ENCODE data around the gene RHOH. TPM values are rescaled to one million over a fixed set of nuclear protein-coding genes. Genes with fewer than 3 reads are reported as not detected.

Gene RHOH
- total and polyA plus RNA-seq, 9 of the 15 experiments (the other 6 are each of a cell fraction or from before 2014, with no cell fraction given): 14.3 to 37.7 (median 23.2) TPM

DNA sequence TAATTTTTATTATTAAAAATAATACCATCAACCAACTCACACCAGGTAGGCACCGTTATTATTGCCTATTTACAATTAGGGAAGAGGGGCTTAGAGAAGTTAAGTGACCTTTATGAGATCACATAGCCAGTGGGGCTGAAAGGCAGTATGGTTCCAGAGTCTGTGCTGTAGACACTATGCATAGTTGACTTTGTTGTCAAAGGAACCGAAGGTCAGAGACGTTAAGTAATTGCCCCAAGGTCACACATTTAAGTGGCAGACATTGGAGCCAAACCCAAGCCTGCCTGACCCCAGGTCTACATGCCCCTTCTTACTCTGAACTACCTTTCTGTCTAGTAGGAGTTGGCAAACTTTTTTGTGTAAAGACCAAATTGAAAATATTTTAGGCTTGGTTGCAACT, 36.4 kb downstream of the RHOH start:
- no peaks in the 10 kb centered on the region for H3K9me3 ChIP-seq (replicated peaks; ENCODE audit: control insufficient read depth, insufficient read depth, low read depth, low read length)
- no peaks in the 10 kb centered on the region for H4K20me1 ChIP-seq (replicated peaks; ENCODE audit: control insufficient read depth, insufficient read depth, low read length)
- no peaks in the 10 kb centered on the region for H3K9me1 ChIP-seq (ENCODE audit: control insufficient read depth, insufficient read depth, low read length)
- no peak overlapping the region for H3K4me2 ChIP-seq (ENCODE audit: insufficient read depth, low read length)
- DNase-seq (ENCODE audit: extremely low read depth in 1 of 4, low spot score in 3 of 4) (no peak), FAIRE-seq (no peak), ATAC-seq (no peak)
- H2AFZ ChIP-seq (ENCODE audit: low read depth, low read length): no peak overlapping the region
- TF ChIP-seq ZBTB33 (CRISPR knock-in tag; IDR thresholded peaks at IDR 0.05): no peak
- no peak for TF ChIP-seq CBX3 (IDR thresholded peaks at IDR 0.05; ENCODE audit: borderline replicate concordance in 1 of 2, low read length in 2 of 2)
- TF ChIP-seq ZNF3 (CRISPR knock-in tag; IDR thresholded peaks at IDR 0.05): no peak
- TF ChIP-seq GTF2A2 (tag; IDR thresholded peaks at IDR 0.05): no peak
- no peak for TF ChIP-seq GABPB2 (CRISPR knock-in tag; conservative IDR thresholded peaks at IDR 0.05)
- no peak for TF ChIP-seq SAFB (IDR thresholded peaks at IDR 0.05; ENCODE audit: borderline replicate concordance, low read depth, low read length)
- TF ChIP-seq, protein P1, sequence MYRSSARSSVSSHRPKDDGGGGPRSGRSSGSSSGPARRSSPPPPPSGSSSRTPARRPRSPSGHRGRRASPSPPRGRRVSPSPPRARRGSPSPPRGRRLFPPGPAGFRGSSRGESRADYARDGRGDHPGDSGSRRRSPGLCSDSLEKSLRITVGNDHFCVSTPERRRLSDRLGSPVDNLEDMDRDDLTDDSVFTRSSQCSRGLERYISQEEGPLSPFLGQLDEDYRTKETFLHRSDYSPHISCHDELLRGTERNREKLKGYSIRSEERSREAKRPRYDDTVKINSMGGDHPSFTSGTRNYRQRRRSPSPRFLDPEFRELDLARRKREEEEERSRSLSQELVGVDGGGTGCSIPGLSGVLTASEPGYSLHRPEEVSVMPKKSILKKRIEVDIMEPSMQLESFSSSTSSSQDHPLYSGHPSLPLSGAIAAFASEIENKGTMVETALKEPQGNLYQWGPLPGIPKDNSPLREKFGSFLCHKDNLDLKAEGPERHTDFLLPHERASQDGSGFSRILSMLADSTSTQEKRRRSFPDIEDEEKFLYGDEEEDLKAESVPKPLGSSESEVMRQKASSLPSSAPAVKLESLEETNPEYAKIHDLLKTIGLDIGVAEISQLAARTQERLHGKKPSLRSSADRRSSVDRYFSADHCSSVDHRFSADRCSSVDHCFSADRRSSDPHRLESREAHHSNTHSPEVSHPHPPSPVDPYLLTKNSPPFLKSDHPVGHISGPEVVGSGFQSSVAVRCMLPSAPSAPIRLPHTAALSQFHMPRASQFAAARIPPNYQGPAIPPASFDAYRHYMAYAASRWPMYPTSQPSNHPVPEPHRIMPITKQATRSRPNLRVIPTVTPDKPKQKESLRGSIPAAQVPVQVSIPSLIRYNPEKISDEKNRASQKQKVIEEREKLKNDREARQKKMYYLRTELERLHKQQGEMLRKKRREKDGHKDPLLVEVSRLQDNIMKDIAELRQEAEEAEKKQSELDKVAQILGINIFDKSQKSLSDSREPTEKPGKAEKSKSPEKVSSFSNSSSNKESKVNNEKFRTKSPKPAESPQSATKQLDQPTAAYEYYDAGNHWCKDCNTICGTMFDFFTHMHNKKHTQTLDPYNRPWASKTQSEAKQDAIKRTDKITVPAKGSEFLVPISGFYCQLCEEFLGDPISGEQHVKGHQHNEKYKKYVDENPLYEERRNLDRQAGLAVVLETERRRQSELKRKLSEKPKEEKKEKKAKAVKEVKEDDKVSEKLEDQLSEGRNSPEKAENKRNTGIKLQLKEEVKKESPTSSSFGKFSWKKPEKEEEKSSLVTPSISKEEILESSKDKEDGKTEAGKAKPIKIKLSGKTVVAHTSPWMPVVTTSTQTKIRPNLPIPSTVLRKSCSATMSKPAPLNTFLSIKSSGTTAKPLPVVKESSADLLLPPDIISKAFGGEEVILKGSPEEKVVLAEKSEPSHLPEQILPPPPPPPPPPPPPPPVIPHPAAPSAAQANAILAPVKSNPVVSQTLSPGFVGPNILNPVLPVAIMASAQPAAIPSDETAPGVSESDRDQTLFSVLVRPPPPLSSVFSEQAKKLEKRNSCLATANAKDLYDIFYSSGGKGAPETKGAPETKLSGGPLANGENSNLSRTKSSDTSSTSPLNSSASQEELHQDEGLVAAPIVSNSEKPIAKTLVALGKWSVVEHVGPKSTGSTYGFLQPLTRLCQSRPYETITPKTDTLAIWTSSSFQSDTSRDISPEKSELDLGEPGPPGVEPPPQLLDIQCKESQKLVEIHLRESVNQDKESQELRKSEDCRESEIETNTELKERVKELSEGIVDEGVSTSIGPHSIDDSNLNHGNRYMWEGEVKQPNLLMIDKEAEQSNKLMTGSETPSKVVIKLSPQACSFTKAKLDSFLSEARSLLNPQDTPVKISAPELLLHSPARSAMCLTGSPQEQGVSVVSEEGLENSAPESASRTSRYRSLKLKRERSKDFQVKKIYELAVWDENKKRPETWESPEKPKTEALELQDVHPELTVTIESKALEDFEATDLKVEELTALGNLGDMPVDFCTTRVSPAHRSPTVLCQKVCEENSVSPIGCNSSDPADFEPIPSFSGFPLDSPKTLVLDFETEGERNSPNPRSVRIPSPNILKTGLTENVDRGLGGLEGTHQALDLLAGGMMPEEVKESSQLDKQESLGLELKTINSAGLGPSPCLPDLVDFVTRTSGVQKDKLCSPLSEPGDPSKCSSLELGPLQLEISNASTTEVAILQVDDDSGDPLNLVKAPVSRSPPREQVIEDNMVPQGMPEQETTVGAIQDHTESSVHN (IDR thresholded peaks at IDR 0.05; ENCODE audit: borderline replicate concordance in 1 of 2, low read depth in 1 of 2): no peak
- no peak for TF ChIP-seq ZFX (CRISPR knock-in tag; IDR thresholded peaks at IDR 0.05)
- H3K4me3 ChIP-seq: no peak overlapping the region
- H3K36me3 ChIP-seq (ENCODE audit: control insufficient read depth, insufficient read depth, low read length): peaks cover 34% of the 10 kb centered on the region; the same call in 2 of the 3 replicates
- BruUV-seq (replicated peaks): no TSS peak
- H3K27ac ChIP-seq (ENCODE audit: extremely low read depth, low read depth, low read length): no peak overlapping the region; the same call in 2 of the 3 replicates
- intact Hi-C loops (cut with micrococcal nuclease) (loop anchor here (10.0 kb wide), 1 partner anchor 178 kb away; the partner anchor contains the start of gene N4BP2), in situ Hi-C loops (cut with MboI) (no loop called here)
- H3K4me1 ChIP-seq (replicated peaks in 1 of 2; ENCODE audit: control insufficient read depth in 2 of 2, insufficient read depth in 2 of 2, low read length in 2 of 2): peaks cover 4 to 11% of the 10 kb centered on the region in 2 experiments
- H3K27me3 ChIP-seq (ENCODE audit: control insufficient read depth in 2 of 2, insufficient read depth in 2 of 2, low read length in 2 of 2): no peaks in the 10 kb centered on the region
- no peak overlapping the region for H3K9ac ChIP-seq (ENCODE audit: insufficient read depth in 1 of 2, low read depth in 2 of 2, low read length in 2 of 2)
- whole genome bisulfite sequencing (ENCODE audit: insufficient coverage, low coverage, missing lambda C conversion rate): 94% methylated on average over 3 of the region's 3 CpGs
- ChIA-PET POLR2A (no interaction called here), CTCF (ENCODE audit: low intra/inter-chr PET ratio) (no interaction called here)
- peaks cover 56% of the 10 kb centered on the region for H3K79me2 ChIP-seq (ENCODE audit: control insufficient read depth, insufficient read depth, low read length)

Data from K562 (cell line).